Kidney (tissue), 14 donors: Measurements from ENCODE around the gene GPX2. TPM values are rescaled to one million over a fixed set of nuclear protein-coding genes. Genes with fewer than 3 reads are reported as not detected.

ENCODE experiments used
- DNase-seq, 5 donors: peaks; one replicate each; pipeline ENCODE4 v3.0.0-alpha.2; 2013 to 2020
- FAIRE-seq: peaks from 2 replicates; lab custom pipeline; 2012; peaks lifted over from hg19 to GRCh38; lab: Jason Lieb, UNC
- H3K27ac ChIP-seq, 2 donors: one replicate each; pipeline ENCODE4 v1.7.0; 2013; ENCODE audit warnings: low read depth in 2 of 2, low read length in 2 of 2, inconsistent platforms in 1 of 2
- H3K27me3 ChIP-seq: one replicate; pipeline ENCODE4 v1.7.1; 2013; ENCODE audit warnings: low read length, inconsistent platforms; ENCODE audit not compliant: control insufficient read depth, insufficient read depth
- H3K36me3 ChIP-seq, 3 donors: one replicate each; pipeline versions ENCODE4 v1.7.0 to v1.7.1; 2013; ENCODE audit warnings: low read length in 3 of 3, control low read depth in 1 of 3, inconsistent platforms in 1 of 3; ENCODE audit not compliant: insufficient read depth in 3 of 3, control insufficient read depth in 2 of 3
- H3K4me1 ChIP-seq, 3 donors: one replicate each; pipeline versions ENCODE4 v1.7.0 to v1.7.1; 2013; ENCODE audit warnings: low read length in 3 of 3, inconsistent platforms in 1 of 3, low read depth in 1 of 3; ENCODE audit not compliant: control insufficient read depth in 2 of 3, insufficient read depth in 2 of 3
- H3K4me3 ChIP-seq, 3 donors: one replicate each; pipeline versions ENCODE4 v1.7.0 to v1.8.1; 2013; ENCODE audit warnings: low read length in 3 of 3, control low read depth in 1 of 3, inconsistent platforms in 1 of 3
- H3K9ac ChIP-seq, 3 donors: one replicate each; pipeline versions ENCODE4 v1.7.0 to v1.7.1; 2013; ENCODE audit warnings: low read length in 3 of 3, control low read depth in 1 of 3, inconsistent platforms in 1 of 3
- H3K9me3 ChIP-seq, 3 donors: one replicate each; pipeline versions ENCODE4 v1.7.0 to v1.7.1; 2013; ENCODE audit warnings: low read length in 3 of 3, control low read depth in 1 of 3, inconsistent platforms in 1 of 3; ENCODE audit not compliant: control insufficient read depth in 2 of 3, insufficient read depth in 1 of 3
- intact Hi-C: fragments of 100-400 bp; cut with DNase I; formaldehyde crosslinking; loops from one replicate; pipeline ENCODE4 v1.11.1; 2022
- polyA plus RNA-seq: library from polyadenylated mRNA; stranded (reverse); fragments of 350-450 nt; fragmentation: Illumina TruSeq; extraction: RNeasy Lipid Tissue Mini Kit (QIAGEN cat#74804); gene quantifications from one replicate; pipeline ENCODE4 v1.2.3, GENCODE V29; 2014; ENCODE audit warnings: low read depth, low replicate concordance; ENCODE audit not compliant: insufficient read depth
- total RNA-seq: library from RNA; stranded (reverse); fragmentation: NEBNext Ultra II Directional; extraction: Animal tissue kit (Norgen Biotek cat#: 25700); gene quantifications from one replicate; pipeline ENCODE4 v1.2.1, GENCODE V29; 2021
- TF ChIP-seq, protein P1 (sequence below): IDR thresholded peaks from 3 replicates; pipeline ENCODE4 v1.5.1; 2012; ENCODE audit warnings: mild to moderate bottlenecking, moderate library complexity, borderline replicate concordance; ENCODE audit not compliant: insufficient read depth; ENCODE audit errors: extremely low read depth
- donor health status: control.
- donor health status: control.
- donor health status: control.
- donor health status: control.
- donor health status: control.
- donor health status: DM: yes; HTN: yes; CAD: no.
- donor health status: Normal renal cell carcinoma (clear cell type).

Gene GPX2
- total and polyA plus RNA-seq, 2 donors from 2014 or later: 8.4 to 60.0 TPM

DNA sequence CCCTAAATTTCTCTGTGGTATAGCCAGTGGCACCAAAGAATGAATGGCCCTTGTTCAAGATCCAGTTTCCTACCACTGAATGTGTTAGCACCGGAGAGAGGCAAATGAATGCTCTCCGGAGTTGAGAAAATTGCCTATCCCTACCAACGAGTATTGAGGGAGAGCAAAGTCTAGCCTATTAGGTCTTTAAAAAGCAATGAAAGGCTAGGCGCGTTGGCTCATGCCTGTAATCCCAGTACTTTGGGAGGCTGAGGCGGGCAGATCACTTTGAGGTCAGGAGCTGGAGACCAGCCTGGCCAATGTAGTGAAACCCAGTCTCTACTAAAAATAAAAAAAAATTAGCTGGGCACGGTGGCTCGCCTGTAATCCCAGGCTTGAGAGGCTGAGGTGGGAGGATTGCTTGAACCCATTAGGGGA lies 30.5 kb upstream of the GPX2 start:
- Histone ChIP-seq H3K9ac (no peak overlapping the region), H3K27me3 (no peaks in the 10 kb centered on the region), H3K36me3 (no peaks in the 10 kb centered on the region), H3K4me1 (peaks cover 0 to 6% (median 0%) of the 10 kb centered on the region in 3 donors), H3K4me3 (peak overlapping the region in 2 of 3 donors; percentile 49 to 65), H3K9me3 (no peaks in the 10 kb centered on the region), H3K27ac (no peak overlapping the region)
- intact Hi-C loops: no loop called here
- FAIRE-seq (no peak), DNase-seq (no peak)
- TF ChIP-seq, protein P1, sequence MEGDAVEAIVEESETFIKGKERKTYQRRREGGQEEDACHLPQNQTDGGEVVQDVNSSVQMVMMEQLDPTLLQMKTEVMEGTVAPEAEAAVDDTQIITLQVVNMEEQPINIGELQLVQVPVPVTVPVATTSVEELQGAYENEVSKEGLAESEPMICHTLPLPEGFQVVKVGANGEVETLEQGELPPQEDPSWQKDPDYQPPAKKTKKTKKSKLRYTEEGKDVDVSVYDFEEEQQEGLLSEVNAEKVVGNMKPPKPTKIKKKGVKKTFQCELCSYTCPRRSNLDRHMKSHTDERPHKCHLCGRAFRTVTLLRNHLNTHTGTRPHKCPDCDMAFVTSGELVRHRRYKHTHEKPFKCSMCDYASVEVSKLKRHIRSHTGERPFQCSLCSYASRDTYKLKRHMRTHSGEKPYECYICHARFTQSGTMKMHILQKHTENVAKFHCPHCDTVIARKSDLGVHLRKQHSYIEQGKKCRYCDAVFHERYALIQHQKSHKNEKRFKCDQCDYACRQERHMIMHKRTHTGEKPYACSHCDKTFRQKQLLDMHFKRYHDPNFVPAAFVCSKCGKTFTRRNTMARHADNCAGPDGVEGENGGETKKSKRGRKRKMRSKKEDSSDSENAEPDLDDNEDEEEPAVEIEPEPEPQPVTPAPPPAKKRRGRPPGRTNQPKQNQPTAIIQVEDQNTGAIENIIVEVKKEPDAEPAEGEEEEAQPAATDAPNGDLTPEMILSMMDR: no peak

DNA sequence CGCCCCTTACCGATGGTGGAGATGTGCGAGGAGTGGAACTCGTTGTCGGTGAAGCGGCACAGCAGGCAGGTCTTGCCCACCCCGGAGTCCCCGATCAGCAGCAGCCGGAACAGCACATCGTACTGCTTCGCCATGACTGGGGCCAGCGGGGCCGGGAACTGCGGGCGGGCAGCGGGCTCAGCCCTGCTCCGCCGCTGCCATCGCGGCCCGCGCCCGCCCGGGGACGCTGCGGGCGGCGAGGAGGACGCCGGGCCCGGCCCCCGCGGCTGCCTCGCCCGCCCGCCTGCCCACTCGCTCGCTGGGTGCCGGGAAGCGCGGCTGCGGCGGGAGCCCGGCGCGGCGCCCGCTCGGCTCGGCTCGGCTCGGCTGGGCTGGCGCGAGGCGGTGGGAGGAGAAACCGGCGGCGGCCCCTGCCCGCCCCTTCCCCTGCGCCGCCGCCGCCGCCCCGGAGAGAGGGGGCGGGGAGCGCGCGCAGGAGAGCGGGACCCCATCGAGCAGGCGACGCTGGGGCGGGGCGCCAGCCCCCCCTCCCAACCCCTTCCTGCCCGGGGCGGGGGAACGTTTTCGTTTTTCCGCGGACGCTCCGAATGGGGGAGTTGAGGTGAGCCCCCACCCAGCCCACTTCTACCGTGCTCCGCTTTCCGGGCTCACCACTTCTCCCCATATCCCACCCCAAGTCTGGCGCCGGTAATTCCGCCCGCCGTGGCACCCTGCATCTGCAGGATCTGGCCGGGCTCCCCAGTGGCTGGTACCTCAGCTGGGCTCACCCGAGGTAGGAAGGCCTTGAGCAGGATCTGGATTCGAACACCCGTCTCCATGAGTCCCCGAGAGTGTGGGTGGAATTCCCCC lies 29.6 kb upstream of the GPX2 start, which contains the start of gene RAB15:
TSS of gene RAB15 (minus strand) at position 394 of the 849 bp plus-strand sequence. CDS start at position 134, 260 bp downstream.
- TF ChIP-seq, protein P1: no peak
- intact Hi-C loops: no loop called here
- peak; percentile 51 to 81 (median 77) for DNase-seq
- H3K9me3 ChIP-seq: no peaks in the 10 kb centered on the region
- H3K9ac ChIP-seq: peak within 1 kb of the TSS; percentile 2 to 78 (median 43)
- H3K27me3 ChIP-seq: no peaks in the 10 kb centered on the region
- peak within 1 kb of the TSS; percentile 50 to 66 (median 64) for H3K4me3 ChIP-seq
- no peaks in the 10 kb centered on the region for H3K36me3 ChIP-seq
- H3K27ac ChIP-seq: peak within 1 kb of the TSS; percentile 32 to 60
- peaks cover 0 to 6% (median 0%) of the 10 kb centered on the region in 3 donors for H3K4me1 ChIP-seq
- no peak for FAIRE-seq

DNA sequence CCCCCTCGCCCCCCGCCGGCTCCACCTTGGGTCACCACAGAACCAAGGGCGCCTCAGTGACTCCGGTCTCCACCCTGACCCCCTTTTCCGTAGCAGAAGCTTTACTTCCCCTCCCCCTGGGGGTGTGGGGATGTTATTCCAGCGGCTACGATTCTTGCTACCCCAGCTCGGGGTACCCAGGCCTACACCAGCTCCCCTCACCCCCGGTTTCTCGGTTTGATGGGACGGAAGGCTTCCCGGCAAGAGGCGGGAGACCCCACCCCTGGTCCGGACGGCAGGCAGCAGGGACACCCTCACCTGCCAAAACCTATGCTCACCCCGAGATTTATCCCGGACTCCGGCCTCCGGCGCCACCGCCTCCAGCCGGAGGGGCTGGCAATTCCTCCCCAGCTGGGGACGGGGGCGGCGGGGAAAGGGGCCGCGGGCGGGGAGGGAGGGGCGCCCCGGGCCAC lies 29.0 kb upstream of the GPX2 start:
- no peaks in the 10 kb centered on the region for H3K9me3 ChIP-seq
- peak overlapping the region in 2 of 3 donors; percentile 43 to 78 for H3K9ac ChIP-seq
- TF ChIP-seq, protein P1: no peak
- intact Hi-C loops: no loop called here
- DNase-seq: peak in 3 of 5 donors; percentile 40 to 80 (median 42)
- H3K4me3 ChIP-seq: peak overlapping the region; percentile 50 to 66 (median 64)
- H3K27ac ChIP-seq: peak overlapping the region; percentile 32 to 60
- FAIRE-seq: no peak
- no peaks in the 10 kb centered on the region for H3K36me3 ChIP-seq
- H3K27me3 ChIP-seq: no peaks in the 10 kb centered on the region
- H3K4me1 ChIP-seq: peaks cover 0 to 9% (median 0%) of the 10 kb centered on the region in 3 donors
